WI38 (cell line): ENCODE results near the gene DCUN1D1.

Source experiments
- H3K4me3 ChIP-seq: 2 replicates; pipeline ENCODE4 v1.5.1; 2011; ENCODE audit warnings: low read depth, mild to moderate bottlenecking, control low read depth, low read length
- CTCF ChIP-seq: IDR thresholded peaks from 2 replicates; pipeline ENCODE4 v1.5.1; 2012; ENCODE audit warnings: low read depth, mild to moderate bottlenecking, control low read depth, low read length

The DCUN1D1 gene

GRCh38 chr3:182936918-182937285 is 43.4 kb downstream of the DCUN1D1 start:
- TF ChIP-seq CTCF = no peak
- H3K4me3 ChIP-seq = no peak overlapping the region

- TF ChIP-seq CTCF = no peak
These were observed 44.0 kb downstream of the DCUN1D1 start for GRCh38 chr3:182936239-182936917.

GRCh38 chr3:182935803-182936202 is 44.5 kb downstream of the DCUN1D1 start:
- no peak for TF ChIP-seq CTCF

More at GRCh38 chr3:182936239-182936917, 44.0 kb downstream of the DCUN1D1 start:
- no peak overlapping the region for H3K4me3 ChIP-seq

GRCh38 chr3:182925944-182926337 is 54.4 kb downstream of the DCUN1D1 start:
- TF ChIP-seq CTCF = no peak
- no peak overlapping the region for H3K4me3 ChIP-seq

More at GRCh38 chr3:182935803-182936202, 44.5 kb downstream of the DCUN1D1 start:
- no peak overlapping the region for H3K4me3 ChIP-seq

GRCh38 chr3:182925330-182925943 is 54.9 kb downstream of the DCUN1D1 start:
- no peak for TF ChIP-seq CTCF
- H3K4me3 ChIP-seq = no peak overlapping the region

- no peak for TF ChIP-seq CTCF
- H3K4me3 ChIP-seq = no peak overlapping the region
These were observed 58.5 kb downstream of the DCUN1D1 start for GRCh38 chr3:182921665-182922355.
